Ovary (tissue), 9 donors: ENCODE data around the gene MAPKAP1. TPM values are rescaled to one million over a fixed set of nuclear protein-coding genes. Genes with fewer than 3 reads are reported as not detected.

Experiments used
- DNase-seq, 5 donors: peaks; one replicate each; pipeline ENCODE4 v3.0.0-alpha.2; 2019 to 2020
- H3K27ac ChIP-seq, 2 donors: fragments of 200-600 bp; one replicate each; pipeline versions ENCODE4 v1.5.1 to v1.8.0; 2019 to 2022
- H3K27me3 ChIP-seq: fragments of 200-600 bp; one replicate; pipeline ENCODE4 v1.8.0; 2022
- H3K36me3 ChIP-seq: fragments of 200-600 bp; sonication (generic); one replicate; pipeline ENCODE4 v1.5.1; 2019
- H3K4me1 ChIP-seq: one replicate; pipeline ENCODE4 v1.8.1; 2013; ENCODE audit warnings: mild to moderate bottlenecking, moderate library complexity; ENCODE audit not compliant: insufficient read depth
- H3K4me3 ChIP-seq: fragments of 200-600 bp; sonication (generic); one replicate; pipeline ENCODE4 v1.5.1; 2017
- H3K9me3 ChIP-seq, 2 donors: fragments of 200-600 bp in 1 of 2; sonication (generic) in 1 of 2; one replicate each; pipeline versions ENCODE4 v1.5.1 to v1.8.1; 2013 to 2019; ENCODE audit warnings: mild to moderate bottlenecking in 1 of 2, moderate library complexity in 1 of 2
- CTCF ChIP-seq, 3 donors: fragments of 450-650 bp in 2 of 3; fragments of 200-600 bp in 1 of 3; IDR thresholded peaks; one replicate each; pipeline versions ENCODE4 v1.5.1 to v1.8.0; 2016 to 2022; ENCODE audit warnings: antibody characterized with exemption in 3 of 3, mild to moderate bottlenecking in 1 of 3
- EP300 ChIP-seq: sonication (generic); formaldehyde crosslinking; IDR thresholded peaks from one replicate; pipeline ENCODE4 v1.6.1; 2017; ENCODE audit warnings: antibody characterized with exemption
- POLR2A ChIP-seq: fragments of 450-650 bp; IDR thresholded peaks from one replicate; pipeline ENCODE4 v1.6.1; 2017; ENCODE audit warnings: antibody characterized with exemption, mild to moderate bottlenecking, moderate library complexity
- WGBS, 3 donors: extraction: QIAGEN DNeasy Blood & Tissue Kit in 1 of 3; methylation state at CpG; one replicate each; pipeline versions ENCODE4 v1.1.5 to v1.1.7; 2013 to 2017; 5-methylcytosine and 5-hydroxymethylcytosine counted together
- intact Hi-C, 4 donors: fragments of 100-400 bp; cut with DNase I; formaldehyde crosslinking; loops; one replicate each; pipeline versions ENCODE4 v1.11.0 to v1.15.1; 2022 to 2023
- polyA plus RNA-seq, 2 donors: library from polyadenylated mRNA; stranded (reverse); fragments of 200-250 nt in 1 of 2; fragments of 350-450 nt in 1 of 2; fragmentation: Illumina TruSeq in 1 of 2; extraction: RNeasy Lipid Tissue Mini Kit (QIAGEN cat#74804) in 1 of 2; gene quantifications; one replicate each; pipeline ENCODE4 v1.2.3, GENCODE V29; 2013 to 2014
- total RNA-seq, 7 donors: library from RNA; depleted of rRNA in 2 of 7; stranded (reverse); fragments of >200 nt in 2 of 7; fragmentation: NEBNext Ultra II Directional in 3 of 7; extraction: Animal tissue kit (Norgen Biotek cat#: 25700) in 3 of 7; gene quantifications; one replicate each; pipeline versions ENCODE4 v1.1.0 to v1.2.4, GENCODE V29; 2016 to 2023
- donor health status: DM: no; HTN: no; CAD: no; lungs with moderate emphysema.
- donor health status: DM: no; HTN: no; CAD: no.
- donor health status: Bipolar disorder and iron deficiency.
- donor health status: DM: yes; HTN: yes; CAD: no.
- donor health status: DM: no; HTN: no; CAD: no.
- donor health status: DM: yes; HTN: yes; CAD: no.

The MAPKAP1 gene
- total and polyA plus RNA-seq, 9 donors = 43.3 to 86.5 (median 50.2) TPM

- intact Hi-C loops = loop anchor here in 2 of 4 donors (5.0 to 10.0 kb wide), 4 partner anchors 141 to 479 kb away; no protein-coding TSS in a partner anchor
- H3K36me3 ChIP-seq = no peaks in the 10 kb centered on the region
- no peaks in the 10 kb centered on the region for H3K27me3 ChIP-seq
- TF ChIP-seq EP300 (no peak), POLR2A (peak; percentile 40), CTCF (IDR thresholded peaks at IDR 0.05) (no peak)
- H3K4me3 ChIP-seq = peak overlapping the region; percentile 77
- DNase-seq = peak; percentile 92 to 95 (median 94)
- WGBS, 3 donors = 0 to 1% (median 0%) methylated on average over 30 to 79 of the region's 79 CpGs
- no peaks in the 10 kb centered on the region for H3K9me3 ChIP-seq
- H3K4me1 ChIP-seq = no peaks in the 10 kb centered on the region
- H3K27ac ChIP-seq = peak overlapping the region; percentile 87 to 90
Measured at GRCh38 chr9:125746017-125746773, 39.2 kb upstream of the MAPKAP1 start.

DNA sequence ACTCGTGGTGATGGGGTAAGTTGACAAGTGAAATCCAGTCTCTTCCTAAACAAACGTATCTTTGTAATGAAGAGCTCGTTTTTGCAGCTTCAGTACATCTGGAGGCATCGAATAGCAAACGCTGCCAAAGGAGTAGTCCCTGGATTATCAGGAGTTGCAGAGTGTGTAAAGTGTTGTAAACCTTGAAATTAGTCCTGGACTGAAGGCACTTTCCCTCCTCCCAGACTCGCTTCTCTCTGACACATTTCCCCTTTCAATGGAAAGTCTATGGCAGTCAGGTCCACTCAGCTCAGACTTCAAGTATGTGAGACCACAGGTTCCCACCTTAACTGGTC lies 38.6 kb upstream of the MAPKAP1 start:
- Histone ChIP-seq H3K4me1 (no peaks in the 10 kb centered on the region), H3K27me3 (no peaks in the 10 kb centered on the region), H3K4me3 (peak overlapping the region; percentile 77), H3K36me3 (no peaks in the 10 kb centered on the region), H3K27ac (peak overlapping the region in 1 of 2 donors; percentile 87), H3K9me3 (no peaks in the 10 kb centered on the region)
- WGBS, 3 donors = 13 to 23% (median 14%) methylated on average over 6 of the region's 6 CpGs
- no peak for DNase-seq
- intact Hi-C loops = loop anchor here in 2 of 4 donors (5.0 to 10.0 kb wide), 4 partner anchors 142 to 479 kb away; no protein-coding TSS in a partner anchor
- TF ChIP-seq CTCF (IDR thresholded peaks at IDR 0.05) = no peak
- no peak for TF ChIP-seq EP300
- no peak for TF ChIP-seq POLR2A

DNA sequence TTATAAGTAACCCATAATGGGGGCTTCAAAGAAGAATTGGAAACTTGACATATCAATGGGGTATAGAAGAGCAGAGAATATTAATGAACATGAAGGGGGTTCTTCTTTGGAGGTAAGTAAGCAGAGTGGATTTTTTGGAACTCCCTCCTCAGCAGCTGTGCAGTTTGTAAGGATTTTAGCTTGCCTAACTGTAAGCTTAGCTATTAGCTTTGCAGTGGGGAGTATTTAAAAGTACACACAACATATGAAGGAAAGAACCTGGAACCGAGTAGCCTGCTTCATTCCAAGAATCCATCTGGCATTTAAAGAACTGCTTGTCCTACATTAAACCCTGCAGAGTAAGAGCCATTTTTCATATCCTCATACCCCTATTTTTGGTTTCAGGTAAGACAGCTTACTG lies 38.0 kb upstream of the MAPKAP1 start:
- TF ChIP-seq CTCF (IDR thresholded peaks at IDR 0.05) (no peak), POLR2A (no peak), EP300 (no peak)
- 3 to 17% (median 4%) methylated on average over 1 of the region's 1 CpG for WGBS, 3 donors

DNA sequence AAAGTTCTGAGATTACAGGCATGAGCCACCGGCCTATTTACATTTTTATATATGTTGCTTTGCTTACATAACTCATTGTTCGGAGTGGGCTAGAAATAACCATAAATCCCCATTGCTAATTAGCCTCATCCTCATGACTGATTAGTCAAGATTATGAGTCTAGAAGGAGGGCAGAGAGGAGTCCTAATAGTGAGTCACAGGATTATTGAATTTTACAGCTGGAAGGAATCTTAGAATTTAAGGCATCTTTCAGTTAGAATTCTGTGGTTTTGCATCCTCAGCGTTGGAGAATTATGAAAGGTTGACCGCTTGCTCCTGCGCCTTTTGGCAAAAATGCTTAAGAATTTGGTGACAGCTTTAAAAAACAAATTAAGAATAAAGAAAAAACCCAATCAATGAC lies 37.6 kb upstream of the MAPKAP1 start:
- Histone ChIP-seq H3K27me3 (no peaks in the 10 kb centered on the region), H3K4me1 (no peaks in the 10 kb centered on the region), H3K4me3 (no peak overlapping the region), H3K9me3 (no peaks in the 10 kb centered on the region), H3K36me3 (no peaks in the 10 kb centered on the region), H3K27ac (no peak overlapping the region)
- no peak for DNase-seq
- intact Hi-C loops = loop anchor here in 2 of 4 donors (5.0 to 10.0 kb wide), 4 partner anchors 143 to 480 kb away; no protein-coding TSS in a partner anchor
- 65 to 67% (median 67%) methylated on average over 5 of the region's 5 CpGs for WGBS, 3 donors
- no peak for TF ChIP-seq EP300
- TF ChIP-seq POLR2A = no peak
- TF ChIP-seq CTCF (IDR thresholded peaks at IDR 0.05) = no peak

More for the DNA sequence above, 38.0 kb upstream of the MAPKAP1 start:
- Histone ChIP-seq H3K27ac (no peak overlapping the region), H3K27me3 (no peaks in the 10 kb centered on the region), H3K9me3 (no peaks in the 10 kb centered on the region), H3K4me3 (no peak overlapping the region), H3K4me1 (no peaks in the 10 kb centered on the region), H3K36me3 (no peaks in the 10 kb centered on the region)
- intact Hi-C loops = loop anchor here in 2 of 4 donors (5.0 to 10.0 kb wide), 4 partner anchors 142 to 480 kb away; no protein-coding TSS in a partner anchor
- no peak for DNase-seq
